Aorta (tissue), 5 donors: ENCODE results near the gene CDON. TPM values are rescaled to one million over a fixed set of nuclear protein-coding genes. Genes with fewer than 3 reads are reported as not detected.

ENCODE experiments used
- ATAC-seq: fragments of 200-7000 bp; cut with Tn5 transposase; one replicate; pipeline ENCODE4 v1.9.1; 2022; ENCODE audit warnings: moderate library complexity; ENCODE audit not compliant: low FRiP score
- DNase-seq, 2 donors: peaks; one replicate each; pipeline ENCODE4 v3.0.0-alpha.2; 2020
- H3K27ac ChIP-seq, 2 donors: one replicate each; pipeline ENCODE4 v1.5.1; 2013; ENCODE audit warnings: low read length in 2 of 2, mild to moderate bottlenecking in 2 of 2, moderate library complexity in 2 of 2, control low read depth in 1 of 2, inconsistent platforms in 1 of 2, low read depth in 1 of 2
- H3K27me3 ChIP-seq, 2 donors: one replicate each; pipeline ENCODE4 v1.6.1; 2013; ENCODE audit warnings: control low read depth in 1 of 2, low read length in 1 of 2, mild to moderate bottlenecking in 1 of 2, moderate library complexity in 1 of 2; ENCODE audit not compliant: insufficient read depth in 2 of 2, control insufficient read depth in 1 of 2
- H3K36me3 ChIP-seq, 2 donors: one replicate each; pipeline ENCODE4 v1.6.1; 2013; ENCODE audit warnings: control low read depth in 1 of 2, low read length in 1 of 2, mild to moderate bottlenecking in 1 of 2; ENCODE audit not compliant: insufficient read depth in 2 of 2, control insufficient read depth in 1 of 2
- H3K4me1 ChIP-seq, 2 donors: one replicate each; pipeline ENCODE4 v1.6.1; 2013; ENCODE audit warnings: low read length in 2 of 2, control low read depth in 1 of 2, mild to moderate bottlenecking in 1 of 2, moderate library complexity in 1 of 2; ENCODE audit not compliant: insufficient read depth in 2 of 2, control insufficient read depth in 1 of 2
- H3K4me3 ChIP-seq, 2 donors: one replicate each; pipeline ENCODE4 v1.5.1; 2013; ENCODE audit warnings: low read length in 2 of 2, control low read depth in 1 of 2, mild to moderate bottlenecking in 1 of 2
- H3K9me3 ChIP-seq: one replicate; pipeline ENCODE4 v1.6.1; 2013; ENCODE audit warnings: mild to moderate bottlenecking, low read length; ENCODE audit not compliant: control insufficient read depth
- WGBS, 2 donors: extraction: QIAGEN DNeasy Blood & Tissue Kit; methylation state at CpG; one replicate each; pipeline ENCODE4 v1.1.7; 2013; 5-methylcytosine and 5-hydroxymethylcytosine counted together
- intact Hi-C, 2 donors: fragments of 100-400 bp; cut with DNase I; formaldehyde crosslinking; loops; one replicate each; pipeline versions ENCODE4 v1.14.2 to v1.15.0; 2022
- polyA plus RNA-seq, 2 donors: library from polyadenylated mRNA; stranded (reverse); fragments of 200-250 nt; gene quantifications; one replicate each; pipeline ENCODE4 v1.2.3, GENCODE V29; 2013
- total RNA-seq, 2 donors: library from RNA; stranded (reverse); fragmentation: NEBNext Ultra II Directional; extraction: Animal tissue kit (Norgen Biotek cat#: 25700); gene quantifications; one replicate each; pipeline ENCODE4 v1.2.1, GENCODE V29; 2021
- donor health status: healthy with polysubstance abuse.
- donor health status: Bipolar disorder and iron deficiency.
- donor health status: DM: no; HTN: no; CAD: no.
- donor health status: DM: no; HTN: no; CAD: no.
- donor health status: DM: yes; HTN: yes; CAD: no.

Gene CDON
- total and polyA plus RNA-seq, 4 donors = 0.49 to 50.3 (median 4.5) TPM

DNA sequence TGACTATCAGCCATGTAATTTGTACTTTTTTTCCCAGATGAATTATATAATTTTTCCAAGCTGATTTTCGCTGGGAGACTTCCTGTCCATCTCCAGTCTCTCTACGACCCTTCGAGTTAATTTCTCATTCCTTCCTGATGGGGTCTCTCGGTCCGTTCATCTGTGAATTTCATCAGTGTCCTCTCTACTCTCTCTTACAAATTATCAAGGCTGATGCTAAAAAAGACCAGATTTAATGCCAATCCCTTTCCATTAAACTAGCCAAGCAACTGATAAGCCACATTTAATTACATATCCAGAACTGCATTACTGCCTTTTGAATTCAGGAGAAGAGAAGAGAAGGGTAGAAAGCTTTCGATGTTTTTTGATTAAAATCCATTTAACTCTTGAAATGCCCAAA, 91.0 kb downstream of the CDON start:
- no peak overlapping the region for H3K27ac ChIP-seq
- no peak for ATAC-seq
- H3K36me3 ChIP-seq = no peaks in the 10 kb centered on the region
- no peaks in the 10 kb centered on the region for H3K9me3 ChIP-seq
- intact Hi-C loops = no loop called here
- H3K27me3 ChIP-seq = no peaks in the 10 kb centered on the region
- no peaks in the 10 kb centered on the region for H3K4me1 ChIP-seq
- 68 to 69% methylated on average over 6 of the region's 6 CpGs for WGBS, 2 donors
- no peak overlapping the region for H3K4me3 ChIP-seq
- no peak for DNase-seq

DNA sequence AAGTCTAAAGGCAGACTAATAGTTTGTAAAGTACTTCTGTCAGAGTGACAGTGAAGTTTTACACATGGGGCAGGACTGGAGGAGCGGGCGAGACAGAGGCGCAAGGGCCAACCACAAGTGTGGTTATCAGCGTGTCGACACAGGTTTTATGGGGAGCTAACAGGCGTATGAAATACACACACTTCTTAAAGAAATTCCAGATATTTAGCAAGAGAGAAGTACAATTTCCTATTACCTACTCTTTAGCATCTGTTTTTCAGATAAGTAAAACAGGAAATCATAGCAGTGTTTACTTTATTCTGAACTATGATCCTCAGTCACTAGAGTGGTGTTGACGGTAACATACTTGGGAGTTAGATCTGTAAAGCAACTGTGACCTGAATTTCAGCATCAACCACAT, 94.3 kb downstream of the CDON start:
- Histone ChIP-seq H3K4me1 (no peaks in the 10 kb centered on the region), H3K4me3 (no peak overlapping the region), H3K36me3 (no peaks in the 10 kb centered on the region), H3K27me3 (no peaks in the 10 kb centered on the region), H3K27ac (no peak overlapping the region), H3K9me3 (no peaks in the 10 kb centered on the region)
- DNase-seq = no peak
- intact Hi-C loops = no loop called here
- no peak for ATAC-seq
- WGBS, 2 donors = 84 to 86% methylated on average over 7 of the region's 7 CpGs

DNA sequence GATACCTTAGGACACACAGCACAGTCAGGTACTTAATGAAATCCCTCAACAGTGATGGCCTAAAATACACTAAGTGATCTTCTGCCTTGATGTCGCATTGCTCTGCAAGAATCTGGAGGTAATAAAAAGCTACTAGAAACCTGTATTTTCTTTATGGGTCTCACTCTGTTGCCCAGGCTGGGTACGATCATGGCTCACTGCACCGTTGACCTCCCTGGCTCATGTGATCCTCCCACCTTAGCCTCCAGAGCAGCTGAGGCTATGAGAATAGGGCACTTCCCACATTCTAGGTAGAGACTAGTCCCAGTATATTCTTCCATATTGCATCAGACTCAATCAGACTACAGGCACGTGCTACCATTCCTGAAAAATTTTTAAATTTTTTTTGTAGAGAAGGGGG, 95.2 kb downstream of the CDON start:
- Histone ChIP-seq H3K27ac (no peak overlapping the region), H3K9me3 (no peaks in the 10 kb centered on the region), H3K36me3 (no peaks in the 10 kb centered on the region), H3K4me1 (no peaks in the 10 kb centered on the region), H3K27me3 (no peaks in the 10 kb centered on the region), H3K4me3 (no peak overlapping the region)
- ATAC-seq = no peak
- intact Hi-C loops = no loop called here
- WGBS, 2 donors = 93 to 95% methylated on average over 4 of the region's 4 CpGs
- DNase-seq = no peak

DNA sequence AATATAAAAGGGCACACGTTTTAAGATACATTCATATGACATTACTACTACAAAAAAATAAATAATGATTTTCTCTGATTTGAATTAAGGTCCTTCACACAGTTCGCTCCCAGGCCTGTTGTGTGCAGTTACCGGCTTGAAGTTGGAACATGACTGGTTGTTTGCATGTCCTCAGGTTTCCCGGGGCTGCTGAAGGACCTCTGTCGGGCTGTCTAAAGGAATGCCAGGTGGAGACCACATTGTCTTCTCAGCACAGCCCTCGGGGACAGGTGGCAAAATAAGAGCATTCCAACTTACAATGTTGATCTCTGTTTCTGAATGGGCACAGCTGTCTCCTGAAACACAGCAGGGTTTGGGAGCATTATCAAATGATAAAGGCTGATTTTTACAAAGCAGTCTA, 101.9 kb downstream of the CDON start:
- no peaks in the 10 kb centered on the region for H3K4me1 ChIP-seq
- peaks cover 2% of the 10 kb centered on the region for H3K9me3 ChIP-seq
- no peak overlapping the region for H3K4me3 ChIP-seq
- peaks cover 0 to 5% of the 10 kb centered on the region in 2 donors for H3K36me3 ChIP-seq
- 83 to 86% methylated on average over 6 of the region's 6 CpGs for WGBS, 2 donors
- intact Hi-C loops = no loop called here
- DNase-seq (no peak), ATAC-seq (no peak)
- H3K27ac ChIP-seq = no peak overlapping the region
- no peaks in the 10 kb centered on the region for H3K27me3 ChIP-seq

DNA sequence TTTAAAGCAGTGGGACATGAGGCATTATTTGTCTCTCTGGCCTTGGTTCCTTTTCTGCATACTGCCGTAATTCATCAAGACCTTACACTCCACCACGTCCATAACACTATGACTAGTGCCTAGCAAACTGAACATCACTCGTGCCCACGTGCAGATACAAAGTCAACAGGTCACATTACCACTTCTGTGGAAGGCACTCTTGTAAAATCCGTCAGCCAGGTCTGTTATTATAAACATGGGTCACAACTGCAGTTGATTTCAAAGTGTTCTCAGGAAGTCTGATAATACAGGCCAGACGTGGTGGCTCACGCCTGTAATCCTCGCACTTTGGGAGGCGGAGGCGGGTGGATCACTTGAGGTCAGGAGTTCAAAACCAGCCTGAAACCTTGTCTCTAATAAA, 102.7 kb downstream of the CDON start:
- Histone ChIP-seq H3K36me3 (peaks cover 0 to 5% of the 10 kb centered on the region in 2 donors), H3K27ac (no peak overlapping the region)
- intact Hi-C loops = no loop called here

DNA sequence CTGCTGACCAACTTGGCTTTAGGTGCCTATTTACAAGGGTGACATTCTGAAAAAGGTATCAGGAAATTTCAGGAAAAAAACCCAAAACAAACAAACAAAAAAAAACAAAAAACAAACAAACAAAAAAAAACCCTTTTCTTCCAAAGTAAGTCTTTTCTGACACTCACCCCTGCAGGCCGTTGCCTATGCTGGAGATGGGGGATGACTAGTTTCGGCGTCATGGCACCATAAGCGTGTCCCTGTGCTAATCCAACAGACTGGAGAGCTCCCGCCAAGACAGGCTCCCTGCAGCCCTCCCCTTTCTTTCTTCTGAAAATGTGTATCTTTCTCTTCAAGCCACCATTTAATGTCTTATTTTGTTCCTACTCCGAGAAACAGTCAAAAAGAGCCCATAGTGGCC, 103.2 kb downstream of the CDON start:
- Histone ChIP-seq H3K4me3 (no peak overlapping the region), H3K27me3 (no peaks in the 10 kb centered on the region), H3K27ac (no peak overlapping the region), H3K9me3 (peaks cover 2% of the 10 kb centered on the region), H3K4me1 (no peaks in the 10 kb centered on the region), H3K36me3 (peaks cover 0 to 5% of the 10 kb centered on the region in 2 donors)
- WGBS, 2 donors = 95 to 98% methylated on average over 6 of the region's 6 CpGs
- intact Hi-C loops = no loop called here
- DNase-seq (no peak), ATAC-seq (no peak)

More for the DNA sequence above, 102.7 kb downstream of the CDON start:
- H3K4me1 ChIP-seq = no peaks in the 10 kb centered on the region
- no peaks in the 10 kb centered on the region for H3K27me3 ChIP-seq
- DNase-seq (no peak), ATAC-seq (no peak)
- no peak overlapping the region for H3K4me3 ChIP-seq
- WGBS, 2 donors = 88 to 90% methylated on average over 10 of the region's 10 CpGs
- H3K9me3 ChIP-seq = peaks cover 2% of the 10 kb centered on the region

DNA sequence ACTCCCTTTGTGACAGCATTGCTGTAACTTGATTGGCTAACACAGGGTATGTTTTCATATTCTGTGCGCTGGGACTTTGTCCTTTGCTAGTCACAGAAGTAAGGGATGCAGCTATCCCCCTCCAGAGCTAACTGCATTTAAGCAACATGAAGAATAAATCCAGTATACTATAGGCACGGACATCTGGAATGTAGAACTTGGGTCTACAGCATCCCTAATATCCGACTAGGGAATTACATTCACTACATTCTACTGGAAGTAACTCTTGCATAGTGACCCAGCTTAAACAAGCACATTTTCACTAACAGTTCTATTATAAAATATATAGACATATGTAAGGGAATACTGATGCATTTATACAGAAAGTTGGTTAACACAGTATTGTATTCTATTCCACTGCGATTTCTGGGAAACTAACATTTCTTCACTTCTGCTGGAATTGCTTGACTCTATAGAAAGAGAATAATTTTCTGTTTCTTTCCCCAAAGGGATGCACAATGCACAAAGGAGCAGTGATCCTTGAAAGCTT, 103.7 kb downstream of the CDON start:
- WGBS, 2 donors = 86 to 87% methylated on average over 4 of the region's 4 CpGs

DNA sequence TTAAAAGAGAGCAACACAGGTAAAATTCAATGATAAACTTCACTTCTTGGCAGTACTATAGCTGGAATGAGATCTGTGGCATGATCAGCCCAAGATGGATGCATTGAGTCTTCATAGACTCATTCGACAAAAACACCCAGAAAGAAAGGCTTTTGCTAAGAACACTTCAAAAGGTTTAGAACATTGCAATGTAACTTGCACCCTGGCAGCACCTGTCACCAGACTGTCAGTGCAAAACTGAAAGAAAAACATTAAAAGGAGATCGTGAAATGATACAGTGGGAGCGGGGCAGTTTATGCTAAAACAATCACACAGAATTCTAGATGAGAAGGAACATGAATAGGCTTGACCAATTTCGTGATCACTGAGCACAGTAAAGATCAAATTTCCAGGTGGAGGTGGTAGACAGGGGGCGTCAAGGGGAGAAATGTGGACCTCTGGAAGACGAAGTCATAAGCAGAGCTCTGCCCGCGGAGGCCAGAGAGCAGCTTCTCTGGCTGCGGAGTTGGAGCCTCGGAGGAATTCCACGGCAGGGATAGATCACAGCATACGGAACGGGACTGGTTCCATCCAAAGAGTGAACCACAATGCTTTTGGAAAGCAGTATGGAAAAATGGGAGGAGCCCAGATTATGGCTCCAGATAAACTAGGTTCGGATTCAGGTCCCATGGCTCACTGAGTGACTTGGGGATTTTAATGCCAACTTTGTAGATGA, 104.9 kb downstream of the CDON start:
- ATAC-seq (no peak), DNase-seq (no peak)
- Histone ChIP-seq H3K27ac (no peak overlapping the region), H3K36me3 (peaks cover 0 to 5% of the 10 kb centered on the region in 2 donors), H3K4me1 (no peaks in the 10 kb centered on the region), H3K4me3 (no peak overlapping the region), H3K27me3 (no peaks in the 10 kb centered on the region), H3K9me3 (peaks cover 2% of the 10 kb centered on the region)
- intact Hi-C loops = no loop called here
- WGBS, 2 donors = 82 to 84% methylated on average over 14 of the region's 14 CpGs

More for the DNA sequence above, 103.7 kb downstream of the CDON start:
- Histone ChIP-seq H3K4me3 (no peak overlapping the region), H3K9me3 (peaks cover 2% of the 10 kb centered on the region), H3K36me3 (peaks cover 0 to 5% of the 10 kb centered on the region in 2 donors), H3K27ac (no peak overlapping the region), H3K4me1 (no peaks in the 10 kb centered on the region), H3K27me3 (no peaks in the 10 kb centered on the region)
- intact Hi-C loops = no loop called here
- DNase-seq = no peak
- ATAC-seq = no peak
